Measurements from ENCODE around the gene UACA.
A peak's percentile ranks its signal among the peaks of the same experiment; 100 is the strongest.
"Not testable (repeated sequence)": the region's sequence is repeated elsewhere in the genome, so short reads cannot be mapped to it uniquely, and the experiment has no call there.

UACA gene

GRCh38 chr15:70763120-70763949 is at the start of gene UACA:
Gene UACA, minus strand, starts transcription at chr15:70763558. Its CDS starts 151 bp downstream, at chr15:70763407.
- DNase-seq (ENCODE audit: low spot score) = peak; percentile 98

DNA sequence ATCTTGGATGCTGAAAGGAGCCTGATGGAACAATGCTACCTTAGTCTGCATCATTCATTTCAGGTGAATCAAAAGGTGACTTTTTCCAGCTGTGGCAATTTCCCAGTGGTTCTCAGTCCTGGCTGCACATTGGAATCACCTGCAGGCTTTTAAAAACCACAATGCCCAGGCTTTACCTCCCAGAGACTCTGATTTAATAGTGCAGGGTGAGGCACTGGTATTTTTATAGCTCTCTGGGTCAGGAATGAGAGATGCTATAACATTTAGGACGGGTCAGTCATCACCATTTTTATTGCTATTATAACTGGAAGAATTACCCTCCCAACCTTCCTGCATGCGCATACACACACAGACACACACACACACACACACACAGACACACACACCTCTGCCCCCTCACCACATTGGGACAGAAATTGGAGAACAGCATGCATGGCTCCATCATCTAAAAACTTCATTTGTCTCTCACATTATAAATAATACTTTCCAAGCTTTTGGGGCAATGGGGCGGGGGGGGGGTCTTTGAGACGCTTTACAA is 49.5 kb upstream of the UACA start:
- no peak for DNase-seq (ENCODE audit: low spot score)

GRCh38 chr15:70810916-70811578 is 47.7 kb upstream of the UACA start:
- no peak for DNase-seq (ENCODE audit: low spot score)

GRCh38 chr15:70806992-70807712 is 43.8 kb upstream of the UACA start:
- DNase-seq (ENCODE audit: low spot score) = no peak

- not testable (repeated sequence) for DNase-seq (ENCODE audit: low spot score)
Observed at GRCh38 chr15:70804388-70804787, 41.0 kb upstream of the UACA start.

DNA sequence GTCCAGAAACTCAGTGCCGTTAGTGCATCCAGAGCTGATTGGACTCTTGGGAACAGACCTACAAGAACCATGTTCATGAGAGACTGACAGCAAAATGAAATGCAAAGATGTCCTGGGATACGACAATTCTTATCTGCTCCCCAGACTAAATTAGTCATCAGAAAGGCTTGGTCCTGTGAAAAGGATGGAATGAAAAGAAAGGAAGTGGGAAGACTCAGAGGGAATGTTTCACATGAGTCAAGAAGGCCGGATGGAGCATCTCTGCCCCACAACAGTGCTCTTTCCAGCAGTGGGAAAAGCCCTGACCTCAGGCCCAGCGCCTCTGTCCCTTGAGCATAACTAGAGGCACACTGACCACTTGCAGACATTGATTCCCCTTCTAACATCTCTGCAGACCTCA is 39.3 kb upstream of the UACA start:
- peak; percentile 70 for DNase-seq (ENCODE audit: low spot score)

GRCh38 chr15:70801109-70801508 is 37.8 kb upstream of the UACA start:
- DNase-seq (ENCODE audit: low spot score) = no peak

GRCh38 chr15:70799667-70800450 is 36.5 kb upstream of the UACA start:
- peak; percentile 91 for DNase-seq (ENCODE audit: low spot score)

GRCh38 chr15:70797464-70797863 is 34.1 kb upstream of the UACA start:
- DNase-seq (ENCODE audit: low spot score) = no peak

- DNase-seq (ENCODE audit: low spot score) = no peak
Observed at GRCh38 chr15:70796516-70797310, 33.4 kb upstream of the UACA start.

DNA sequence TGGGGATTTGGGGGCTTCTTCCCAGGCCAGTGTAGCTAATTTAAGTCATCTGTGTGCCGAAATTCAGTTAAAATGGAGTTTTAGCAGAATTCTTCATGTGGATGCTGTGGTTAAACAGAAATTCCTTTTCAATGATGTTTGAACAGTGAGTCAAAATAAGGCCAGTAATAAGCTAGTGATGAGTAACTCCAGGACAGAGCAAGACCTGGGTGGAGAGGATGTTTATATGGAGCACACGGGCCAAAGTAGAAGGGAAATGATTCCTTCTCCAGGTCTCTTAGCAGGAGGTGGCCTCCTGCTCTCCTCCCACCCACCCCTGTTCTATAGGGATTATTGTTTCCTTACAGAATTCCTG is 31.9 kb upstream of the UACA start:
- DNase-seq (ENCODE audit: low spot score) = peak; percentile 87

DNA sequence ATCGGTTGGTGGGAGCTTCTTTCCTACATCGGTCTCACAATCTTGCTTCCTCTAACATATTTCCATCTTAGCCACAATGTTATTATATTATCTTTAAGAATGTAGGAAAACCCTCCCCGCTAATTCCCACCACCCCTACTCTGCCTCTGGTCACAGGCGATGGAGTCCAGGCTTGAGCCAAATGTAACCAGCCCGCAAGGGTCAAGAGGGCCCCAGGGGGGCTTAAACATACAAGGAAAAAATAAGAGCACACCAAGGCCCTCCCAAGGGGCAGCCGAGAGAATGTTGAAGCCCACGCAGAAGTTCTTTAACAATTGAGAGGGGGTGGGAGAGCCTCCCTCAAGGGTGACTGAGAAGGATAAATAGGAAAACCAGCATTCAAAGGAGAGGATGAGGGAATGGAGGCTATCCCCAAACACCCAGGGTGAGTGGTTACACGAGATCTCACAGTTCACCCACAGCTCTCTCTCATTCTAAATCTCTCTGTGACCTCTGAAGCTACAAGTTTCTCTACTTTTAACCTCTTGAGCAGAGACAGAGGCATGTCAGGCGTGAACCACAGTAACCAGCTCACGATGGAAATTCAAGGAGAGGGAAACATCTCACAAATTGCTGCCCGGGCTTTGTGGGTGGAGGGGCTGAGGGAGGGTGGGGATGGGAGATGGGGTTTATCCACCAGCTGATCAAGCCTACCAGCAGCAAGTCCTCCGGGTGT is 31.4 kb upstream of the UACA start:
- peak; percentile 31 for DNase-seq (ENCODE audit: low spot score)

DNA sequence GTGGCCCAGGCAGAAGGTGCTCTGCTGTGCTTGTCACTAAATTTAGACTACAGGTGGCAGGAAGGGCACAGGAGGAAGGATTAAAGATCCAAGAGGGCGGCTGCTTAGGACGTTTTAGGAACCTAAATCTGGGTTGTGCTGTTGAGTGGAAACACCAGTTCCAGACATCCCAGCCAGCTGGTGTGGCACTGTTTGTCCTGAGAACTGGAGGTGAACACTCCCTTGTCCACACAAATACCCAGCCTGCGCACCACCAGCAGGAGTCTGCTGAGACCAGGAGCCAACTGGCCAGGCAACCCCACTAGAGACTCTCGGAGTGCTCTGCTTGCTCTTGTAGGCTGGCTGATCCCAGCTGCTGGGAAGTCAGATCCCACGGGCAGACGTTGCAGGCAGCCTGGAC is 30.3 kb upstream of the UACA start:
- DNase-seq (ENCODE audit: low spot score) = no peak

DNA sequence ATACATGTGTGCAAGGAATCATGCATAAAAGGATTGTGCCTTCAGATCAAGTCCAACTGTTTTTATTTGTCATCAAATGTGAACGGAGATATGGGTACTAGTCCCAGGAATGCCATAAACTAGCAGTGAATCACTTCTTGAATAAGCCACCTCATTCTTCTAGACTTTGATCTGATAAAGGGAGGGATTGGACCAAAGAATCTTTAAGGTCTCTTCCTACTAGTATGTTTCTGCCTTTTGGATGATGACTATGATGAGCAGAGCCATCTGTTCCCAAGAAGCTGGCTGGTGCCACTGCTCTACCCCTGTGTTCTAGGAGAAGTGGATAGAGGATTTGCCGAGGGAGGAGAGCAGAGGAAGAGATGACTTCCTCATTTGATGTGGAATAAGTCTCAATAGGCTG is 28.8 kb upstream of the UACA start:
- DNase-seq (ENCODE audit: low spot score) = peak; percentile 63

GRCh38 chr15:70791259-70791658 is 27.9 kb upstream of the UACA start:
- DNase-seq (ENCODE audit: low spot score) = no peak

DNA sequence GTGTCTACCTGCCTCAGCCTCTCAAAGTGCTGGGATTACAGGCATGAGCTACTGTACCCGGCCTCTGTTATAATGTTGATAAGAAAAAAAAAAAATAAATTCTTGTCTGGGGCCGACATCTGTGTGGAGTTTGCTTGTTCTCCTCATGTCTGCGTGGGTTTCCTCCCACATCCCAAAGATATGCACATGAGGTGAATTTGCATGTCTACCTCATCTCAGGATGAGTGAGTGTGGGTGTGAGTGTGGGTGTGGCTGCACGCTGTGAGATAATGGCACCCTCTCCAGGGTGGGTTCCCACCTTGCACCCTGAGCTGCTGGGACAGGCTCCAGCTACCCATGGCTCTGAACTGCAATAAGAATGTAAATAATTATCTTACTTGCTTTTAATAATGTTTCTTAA is 25.9 kb upstream of the UACA start:
- DNase-seq (ENCODE audit: low spot score) = no peak

- DNase-seq (ENCODE audit: low spot score) = peak; percentile 48
Observed at GRCh38 chr15:70788114-70789049, 25.0 kb upstream of the UACA start.

- no peak for DNase-seq (ENCODE audit: low spot score)
Observed at GRCh38 chr15:70786996-70787395, 23.6 kb upstream of the UACA start.

GRCh38 chr15:70783610-70784022 is 20.3 kb upstream of the UACA start:
- no peak for DNase-seq (ENCODE audit: low spot score)
